GM18907 (cell line): ENCODE data around the gene MRI1.
"Not testable (repeated sequence)": the region's sequence is repeated elsewhere in the genome, so short reads cannot be mapped to it uniquely, and the experiment has no call there.

ENCODE experiments used
- ATAC-seq: cut with Tn5 transposase; IDR thresholded peaks from one replicate; pipeline ENCODE4 v1.9.1; 2021; ENCODE audit warnings: mild to moderate bottlenecking, moderate library complexity; ENCODE audit not compliant: unreplicated experiment

The MRI1 gene

DNA sequence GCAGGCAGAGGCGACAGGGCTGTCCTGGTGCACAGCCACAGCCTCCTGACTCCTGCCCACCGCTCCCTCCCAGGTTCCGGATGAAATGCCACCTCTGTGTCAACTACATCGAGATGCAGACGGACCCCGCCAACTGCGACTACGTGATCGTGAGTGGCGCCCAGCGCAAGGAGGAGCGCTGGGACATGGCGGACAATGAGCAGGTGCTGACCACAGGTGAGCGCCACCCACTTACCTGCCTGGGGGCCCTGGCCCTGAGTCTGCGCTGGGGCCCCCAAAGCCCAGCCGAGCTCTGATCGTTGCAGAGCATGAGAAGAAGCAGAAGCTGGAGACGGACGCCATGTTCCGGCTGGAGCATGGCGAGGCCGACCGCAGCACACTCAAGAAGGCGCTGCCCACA lies 5.5 kb upstream of the MRI1 start:
- ATAC-seq: no peak

DNA sequence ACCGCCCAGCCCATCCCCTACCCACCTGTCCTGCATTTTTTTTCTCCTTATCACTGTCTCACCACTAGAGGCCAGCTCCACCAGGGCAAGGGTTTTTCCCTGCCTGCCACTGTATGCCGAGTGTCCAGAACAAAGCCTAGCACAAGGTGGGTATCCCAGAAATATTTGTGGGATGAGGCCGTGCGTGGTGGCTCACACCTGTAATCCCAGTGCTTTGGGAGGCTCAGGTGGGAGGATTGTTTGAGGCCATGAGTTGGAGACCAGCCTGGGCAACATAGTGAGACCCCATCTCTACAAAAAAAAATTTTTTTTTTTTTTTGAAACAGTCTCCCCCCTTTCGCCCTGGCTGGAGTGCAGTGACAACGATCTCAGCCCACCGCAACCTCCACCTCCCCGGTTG lies 2.9 kb upstream of the MRI1 start:
- ATAC-seq: no peak

- no peak for ATAC-seq
Measured at GRCh38 chr19:13762635-13763235, 1.6 kb upstream of the MRI1 start.

DNA sequence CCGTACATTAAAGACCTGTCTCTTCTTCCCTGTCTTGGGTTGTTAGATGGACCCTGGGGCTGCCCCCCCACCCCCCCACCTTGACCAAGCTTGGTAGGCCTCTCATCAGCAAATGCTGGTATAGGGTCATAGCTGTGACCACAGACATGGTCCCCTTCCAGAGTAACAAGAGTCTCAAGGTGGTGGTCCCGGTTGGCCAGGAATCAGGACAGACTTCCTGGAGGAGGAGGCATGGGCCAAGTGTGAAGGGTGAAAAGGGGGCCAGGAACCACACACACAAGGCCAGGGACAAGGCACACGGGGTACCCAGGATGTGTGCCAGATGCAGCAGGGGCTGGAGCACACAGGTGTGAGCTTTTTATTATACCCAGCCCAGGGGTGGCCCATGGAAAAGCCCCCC lies 1.1 kb upstream of the MRI1 start:
- no peak for ATAC-seq

DNA sequence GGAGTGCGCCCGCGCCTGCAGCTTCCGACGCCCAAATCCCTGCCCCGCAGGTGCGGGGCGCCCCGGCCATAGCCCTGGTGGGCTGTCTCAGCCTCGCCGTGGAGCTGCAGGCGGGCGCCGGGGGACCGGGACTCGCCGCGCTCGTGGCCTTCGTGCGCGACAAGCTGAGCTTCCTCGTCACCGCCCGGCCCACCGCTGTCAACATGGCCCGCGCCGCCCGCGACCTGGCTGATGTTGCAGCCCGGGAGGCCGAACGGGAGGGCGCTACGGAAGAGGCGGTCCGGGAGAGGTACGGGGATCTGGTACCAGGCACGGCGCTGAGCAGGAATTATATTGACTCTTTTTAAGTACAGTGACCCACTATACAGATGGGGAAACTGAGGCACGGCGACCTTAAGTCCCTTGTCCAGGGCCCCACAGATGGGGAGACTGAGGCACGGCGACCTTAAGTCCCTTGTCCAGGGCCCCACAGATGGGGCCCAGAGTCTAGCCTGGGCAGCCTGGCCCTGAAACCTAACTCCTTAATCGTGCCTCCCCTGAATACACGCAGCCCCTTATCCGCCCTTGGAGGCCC lies 586 bp downstream of the MRI1 start:
- ATAC-seq: no peak

- ATAC-seq: no peak
Measured at GRCh38 chr19:13765395-13766094, 1.2 kb downstream of the MRI1 start.

DNA sequence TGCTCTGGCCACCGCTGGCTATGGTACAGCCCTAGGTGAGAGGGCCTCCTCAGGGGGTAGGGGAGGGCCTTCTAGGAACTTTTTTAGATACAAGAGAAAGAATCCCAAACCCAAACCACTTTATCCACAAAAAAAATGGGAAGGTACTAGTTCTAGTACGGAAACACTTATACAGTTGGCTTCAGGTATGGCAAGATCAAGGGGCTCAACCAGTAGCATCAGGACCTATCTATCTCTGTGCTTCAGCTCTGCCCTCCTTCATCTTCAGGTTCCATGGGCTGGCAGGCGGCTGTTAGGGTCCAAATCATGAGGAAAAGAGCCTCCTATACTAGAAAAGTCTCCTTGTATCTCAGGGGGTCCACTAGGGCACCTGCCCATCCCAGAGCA lies 1.8 kb downstream of the MRI1 start:
- no peak for ATAC-seq

- ATAC-seq: no peak
Measured at GRCh38 chr19:13768510-13768909, 4.2 kb downstream of the MRI1 start.

- no peak for ATAC-seq
Measured at GRCh38 chr19:13770013-13770635, 5.8 kb downstream of the MRI1 start.

GRCh38 chr19:13774217-13775191 lies 10.2 kb downstream of the MRI1 start, which contains the start of gene C19orf53:
C19orf53 (plus strand) TSS chr19:13774456; CDS start chr19:13774478, 22 bp downstream.
- peak; percentile 89 for ATAC-seq

- ATAC-seq: no peak
Measured at GRCh38 chr19:13778398-13778797, 14.1 kb downstream of the MRI1 start.

GRCh38 chr19:13778847-13779246 lies 14.5 kb downstream of the MRI1 start:
- ATAC-seq: no peak

DNA sequence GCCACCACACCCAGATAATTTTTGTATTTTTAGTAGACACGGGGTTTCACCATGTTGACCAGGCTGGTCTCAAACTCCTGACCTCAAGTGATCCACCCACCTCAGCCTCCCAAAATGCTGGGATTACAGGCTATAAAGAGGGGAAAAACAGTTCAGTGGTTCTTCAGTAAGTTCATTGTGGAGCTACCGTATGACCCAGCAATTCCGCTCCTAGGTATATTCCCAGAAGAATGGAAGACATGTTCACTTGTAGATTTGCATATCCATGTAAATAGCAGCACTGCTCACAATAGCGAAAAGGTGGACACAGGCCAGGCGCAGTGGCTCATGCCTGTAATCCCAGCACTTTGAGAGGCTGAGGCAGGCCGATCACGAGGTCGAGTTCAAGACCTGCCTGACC lies 15.5 kb downstream of the MRI1 start:
- ATAC-seq: not testable (repeated sequence)

- no peak for ATAC-seq
Measured at GRCh38 chr19:13781547-13781946, 17.2 kb downstream of the MRI1 start.

DNA sequence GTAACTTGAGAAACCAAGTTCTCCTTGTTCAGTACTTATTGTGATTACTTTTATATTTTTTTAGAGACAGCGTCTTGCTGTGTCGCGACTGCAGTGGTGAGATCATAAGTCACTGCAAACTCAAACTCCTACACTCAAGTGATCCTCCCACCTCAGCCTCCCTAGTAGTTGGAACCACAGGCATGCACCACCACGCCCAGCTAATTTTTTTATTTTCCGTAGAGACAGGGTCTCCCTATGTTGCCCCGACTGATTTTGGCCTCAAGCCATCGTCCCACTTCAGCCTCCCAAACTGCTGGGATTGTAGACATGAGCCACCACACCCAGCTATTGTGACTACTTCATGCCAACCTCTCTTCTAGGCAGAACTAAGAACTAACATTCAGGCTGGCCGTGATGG lies 18.2 kb downstream of the MRI1 start:
- no peak for ATAC-seq

DNA sequence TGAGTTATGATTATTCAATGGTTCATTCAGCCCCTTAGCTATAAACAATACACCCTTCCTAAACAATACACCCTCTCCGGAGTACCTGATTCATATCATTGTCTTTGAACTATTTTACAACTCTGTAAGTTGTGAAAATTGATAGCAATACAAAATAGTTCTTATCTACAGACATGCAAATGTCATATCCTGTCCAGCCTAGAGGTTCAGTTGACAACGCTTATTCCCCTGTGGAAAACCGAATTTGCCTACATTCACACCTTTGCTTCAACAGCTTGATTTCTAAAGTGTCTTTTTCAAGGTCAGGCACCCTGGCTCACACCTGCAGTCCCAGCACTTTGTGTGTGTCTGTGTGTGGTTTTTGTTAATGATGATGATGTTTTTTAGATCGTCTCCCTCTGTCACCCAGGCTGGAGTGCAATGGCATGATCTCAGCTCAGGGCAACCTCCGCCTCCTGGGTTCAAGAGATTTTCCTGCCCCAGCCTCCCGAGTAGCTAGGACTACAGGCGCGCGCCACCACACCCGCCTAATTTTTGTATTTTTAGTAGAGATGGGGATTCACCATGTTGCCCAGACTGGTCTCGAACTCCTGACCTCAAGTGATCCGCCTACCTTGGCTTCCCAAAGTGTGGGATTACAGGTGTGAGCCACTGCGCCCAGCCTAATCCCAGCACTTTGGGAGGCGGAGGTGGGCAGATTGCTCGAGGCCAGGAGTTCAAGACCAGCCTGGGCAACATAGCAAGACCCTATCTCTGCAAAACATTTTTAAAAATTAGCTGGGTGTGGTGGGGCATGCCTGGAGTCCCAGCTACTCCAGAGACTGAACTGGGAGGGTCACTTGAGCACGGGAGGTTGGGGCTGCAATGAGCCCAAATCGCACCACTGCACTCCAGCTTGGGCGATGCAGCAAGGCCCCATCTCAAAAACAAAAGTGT lies 19.5 kb downstream of the MRI1 start:
- no peak for ATAC-seq

- no peak for ATAC-seq
Measured at GRCh38 chr19:13784731-13785452, 20.6 kb downstream of the MRI1 start.

- no peak for ATAC-seq
Measured at GRCh38 chr19:13788991-13789390, 24.7 kb downstream of the MRI1 start.

DNA sequence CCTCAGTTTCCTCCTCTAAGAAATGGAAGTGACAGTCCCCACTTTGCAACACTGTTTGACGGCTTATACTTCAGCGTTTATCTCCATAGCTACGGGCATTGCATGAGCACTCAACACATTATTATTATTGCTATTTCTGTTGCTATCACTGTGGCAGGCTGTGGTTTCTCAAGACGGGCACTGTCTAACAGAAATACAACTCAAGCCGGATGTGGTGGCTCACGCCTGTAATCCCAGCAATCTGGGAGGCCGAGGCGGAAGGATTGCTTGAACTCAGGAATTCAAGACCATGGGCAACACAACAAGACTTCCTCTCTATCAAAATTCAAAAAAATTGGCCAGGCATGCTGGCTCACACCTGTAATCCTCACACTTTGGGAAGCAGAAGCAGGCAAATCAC lies 26.0 kb downstream of the MRI1 start:
- ATAC-seq: no peak
